Aorta (tissue), 5 donors: ENCODE results near the gene ICOSLG. TPM values are rescaled to one million over a fixed set of nuclear protein-coding genes. Genes with fewer than 3 reads are reported as not detected.

Experiments
- ATAC-seq: fragments of 200-7000 bp; cut with Tn5 transposase; one replicate; pipeline ENCODE4 v1.9.1; 2022; ENCODE audit warnings: moderate library complexity; ENCODE audit not compliant: low FRiP score
- DNase-seq, 2 donors: peaks; one replicate each; pipeline ENCODE4 v3.0.0-alpha.2; 2020
- H3K27ac ChIP-seq, 2 donors: one replicate each; pipeline ENCODE4 v1.5.1; 2013; ENCODE audit warnings: low read length in 2 of 2, mild to moderate bottlenecking in 2 of 2, moderate library complexity in 2 of 2, control low read depth in 1 of 2, inconsistent platforms in 1 of 2, low read depth in 1 of 2
- H3K27me3 ChIP-seq, 2 donors: one replicate each; pipeline ENCODE4 v1.6.1; 2013; ENCODE audit warnings: control low read depth in 1 of 2, low read length in 1 of 2, mild to moderate bottlenecking in 1 of 2, moderate library complexity in 1 of 2; ENCODE audit not compliant: insufficient read depth in 2 of 2, control insufficient read depth in 1 of 2
- H3K36me3 ChIP-seq, 2 donors: one replicate each; pipeline ENCODE4 v1.6.1; 2013; ENCODE audit warnings: control low read depth in 1 of 2, low read length in 1 of 2, mild to moderate bottlenecking in 1 of 2; ENCODE audit not compliant: insufficient read depth in 2 of 2, control insufficient read depth in 1 of 2
- H3K4me1 ChIP-seq, 2 donors: one replicate each; pipeline ENCODE4 v1.6.1; 2013; ENCODE audit warnings: low read length in 2 of 2, control low read depth in 1 of 2, mild to moderate bottlenecking in 1 of 2, moderate library complexity in 1 of 2; ENCODE audit not compliant: insufficient read depth in 2 of 2, control insufficient read depth in 1 of 2
- H3K4me3 ChIP-seq, 2 donors: one replicate each; pipeline ENCODE4 v1.5.1; 2013; ENCODE audit warnings: low read length in 2 of 2, control low read depth in 1 of 2, mild to moderate bottlenecking in 1 of 2
- H3K9me3 ChIP-seq: one replicate; pipeline ENCODE4 v1.6.1; 2013; ENCODE audit warnings: mild to moderate bottlenecking, low read length; ENCODE audit not compliant: control insufficient read depth
- WGBS, 2 donors: extraction: QIAGEN DNeasy Blood & Tissue Kit; methylation state at CpG; one replicate each; pipeline ENCODE4 v1.1.7; 2013; 5-methylcytosine and 5-hydroxymethylcytosine counted together
- intact Hi-C, 2 donors: fragments of 100-400 bp; cut with DNase I; formaldehyde crosslinking; loops; one replicate each; pipeline versions ENCODE4 v1.14.2 to v1.15.0; 2022
- polyA plus RNA-seq, 2 donors: library from polyadenylated mRNA; stranded (reverse); fragments of 200-250 nt; gene quantifications; one replicate each; pipeline ENCODE4 v1.2.3, GENCODE V29; 2013
- total RNA-seq, 2 donors: library from RNA; stranded (reverse); fragmentation: NEBNext Ultra II Directional; extraction: Animal tissue kit (Norgen Biotek cat#: 25700); gene quantifications; one replicate each; pipeline ENCODE4 v1.2.1, GENCODE V29; 2021
- donor health status: healthy with polysubstance abuse.
- donor health status: Bipolar disorder and iron deficiency.
- donor health status: DM: no; HTN: no; CAD: no.
- donor health status: DM: no; HTN: no; CAD: no.
- donor health status: DM: yes; HTN: yes; CAD: no.

The ICOSLG gene
- total and polyA plus RNA-seq, 4 donors: 0.56 to 3.9 (median 1.9) TPM

DNA sequence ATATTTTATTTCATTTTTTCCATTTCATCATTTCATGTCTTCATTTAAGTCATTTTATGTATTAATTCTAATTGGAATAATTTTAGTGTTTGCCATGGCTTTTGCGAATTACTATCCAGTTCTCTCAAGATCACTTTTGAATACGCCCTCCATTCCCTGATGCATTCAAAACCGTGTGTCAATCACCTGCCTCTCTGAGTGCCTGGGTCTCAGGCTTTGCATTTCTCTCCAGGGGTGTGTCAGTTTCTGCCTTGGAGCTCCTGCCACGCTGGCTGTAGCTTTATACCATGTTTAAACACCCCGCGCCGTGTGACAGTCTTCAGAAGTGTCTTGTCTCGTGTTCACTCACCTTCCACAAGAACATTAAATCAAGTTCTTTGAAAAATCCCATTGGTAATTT is 28.3 kb upstream of the ICOSLG start:
- H3K27me3 ChIP-seq: no peaks in the 10 kb centered on the region
- H3K36me3 ChIP-seq: no peaks in the 10 kb centered on the region
- H3K27ac ChIP-seq: no peak overlapping the region
- ATAC-seq (no peak), DNase-seq (no peak)
- intact Hi-C loops: no loop called here
- H3K4me3 ChIP-seq: no peak overlapping the region
- H3K9me3 ChIP-seq: no peaks in the 10 kb centered on the region
- no peaks in the 10 kb centered on the region for H3K4me1 ChIP-seq
- 80 to 81% methylated on average over 8 of the region's 8 CpGs for WGBS, 2 donors

DNA sequence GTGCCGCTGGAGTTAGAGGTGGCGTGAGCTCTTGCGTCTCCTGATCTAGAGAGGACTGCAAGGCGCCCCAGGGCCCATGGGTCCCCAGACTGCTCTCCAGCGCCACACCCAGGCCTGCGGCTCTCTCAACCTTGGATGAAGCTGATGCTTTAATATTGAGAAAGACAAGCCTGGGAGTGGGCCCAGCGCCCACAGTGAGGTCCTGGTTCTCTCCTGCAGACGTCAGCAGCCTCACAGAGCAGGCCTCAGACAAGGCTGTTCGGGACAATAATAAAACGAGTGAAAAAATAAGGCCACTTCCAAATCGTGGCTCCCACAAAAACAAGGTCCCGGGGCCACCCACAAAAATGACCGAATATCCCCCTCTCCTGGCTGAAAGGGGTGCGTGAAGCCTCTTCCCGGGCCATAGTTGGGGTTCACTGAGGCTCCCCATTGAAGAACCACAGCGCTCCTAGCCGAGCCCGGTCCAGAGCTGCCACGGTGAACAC is 27.0 kb upstream of the ICOSLG start:
- DNase-seq (peak in 1 of 2 donors; percentile 48), ATAC-seq (no peak)
- no peaks in the 10 kb centered on the region for H3K4me1 ChIP-seq
- intact Hi-C loops: no loop called here
- H3K27ac ChIP-seq: no peak overlapping the region
- WGBS, 2 donors: 77 to 78% methylated on average over 19 of the region's 19 CpGs
- H3K9me3 ChIP-seq: no peaks in the 10 kb centered on the region
- no peak overlapping the region for H3K4me3 ChIP-seq
- H3K36me3 ChIP-seq: no peaks in the 10 kb centered on the region
- H3K27me3 ChIP-seq: no peaks in the 10 kb centered on the region

- H3K4me3 ChIP-seq: no peak overlapping the region
- ATAC-seq: no peak
- no peaks in the 10 kb centered on the region for H3K9me3 ChIP-seq
- H3K27me3 ChIP-seq: no peaks in the 10 kb centered on the region
- intact Hi-C loops: no loop called here
- no peak overlapping the region for H3K27ac ChIP-seq
- H3K4me1 ChIP-seq: no peaks in the 10 kb centered on the region
- no peaks in the 10 kb centered on the region for H3K36me3 ChIP-seq
- WGBS, 2 donors: 86 to 94% methylated on average over 17 of the region's 17 CpGs
- no peak for DNase-seq
These were observed 25.1 kb upstream of the ICOSLG start for GRCh38 chr21:44265734-44266270.

DNA sequence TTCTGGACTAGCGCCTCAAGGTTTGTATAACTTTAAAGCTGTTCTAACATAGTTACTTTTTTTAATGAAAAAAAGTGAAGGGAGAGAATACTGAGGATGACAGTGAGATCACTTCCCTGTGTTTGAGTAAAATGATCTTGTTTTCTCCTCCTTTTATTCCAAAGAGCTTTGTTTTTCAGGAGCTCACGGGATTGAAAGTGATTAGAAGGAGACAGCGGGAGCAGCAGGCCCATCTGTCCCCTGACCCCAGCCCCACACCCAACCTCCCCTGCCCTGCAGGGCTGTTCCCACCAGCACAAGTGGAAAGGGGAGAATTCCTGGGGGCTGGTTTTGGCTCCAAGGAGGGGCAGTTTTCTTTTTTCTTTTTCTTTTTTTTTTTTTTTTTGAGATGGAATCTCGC is 23.0 kb upstream of the ICOSLG start:
- Histone ChIP-seq H3K9me3 (peaks cover 2% of the 10 kb centered on the region), H3K27me3 (no peaks in the 10 kb centered on the region), H3K27ac (no peak overlapping the region), H3K4me1 (no peaks in the 10 kb centered on the region), H3K4me3 (no peak overlapping the region), H3K36me3 (no peaks in the 10 kb centered on the region)
- ATAC-seq: no peak
- intact Hi-C loops: no loop called here
- 82 to 95% methylated on average over 4 of the region's 4 CpGs for WGBS, 2 donors
- no peak for DNase-seq

GRCh38 chr21:44263221-44263760 is 22.5 kb upstream of the ICOSLG start:
- no peak for DNase-seq
- Histone ChIP-seq H3K9me3 (peaks cover 2% of the 10 kb centered on the region), H3K4me3 (no peak overlapping the region), H3K36me3 (no peaks in the 10 kb centered on the region), H3K27me3 (no peaks in the 10 kb centered on the region), H3K27ac (no peak overlapping the region), H3K4me1 (no peaks in the 10 kb centered on the region)
- WGBS, 2 donors: 42 to 47% methylated on average over 17 to 18 of the region's 18 CpGs
- intact Hi-C loops: no loop called here
- ATAC-seq: no peak

GRCh38 chr21:44262338-44263056 is 21.8 kb upstream of the ICOSLG start:
- Histone ChIP-seq H3K27ac (no peak overlapping the region), H3K4me1 (no peaks in the 10 kb centered on the region), H3K4me3 (no peak overlapping the region), H3K27me3 (no peaks in the 10 kb centered on the region), H3K36me3 (no peaks in the 10 kb centered on the region), H3K9me3 (peaks cover 2% of the 10 kb centered on the region)
- peak in 1 of 2 donors; percentile 51 for DNase-seq
- 78 to 84% methylated on average over 11 to 12 of the region's 12 CpGs for WGBS, 2 donors
- ATAC-seq: no peak
- intact Hi-C loops: no loop called here

- Histone ChIP-seq H3K4me1 (no peaks in the 10 kb centered on the region), H3K27ac (no peak within 1 kb of the TSS), H3K36me3 (no peaks in the 10 kb centered on the region), H3K27me3 (no peaks in the 10 kb centered on the region), H3K9me3 (peaks cover 2% of the 10 kb centered on the region), H3K4me3 (no peak within 1 kb of the TSS)
- ATAC-seq (no peak), DNase-seq (no peak)
- intact Hi-C loops: no loop called here
- 68 to 69% methylated on average over 18 to 19 of the region's 19 CpGs for WGBS, 2 donors
These were observed 21.0 kb upstream of the ICOSLG start, which contains the start of gene DNMT3L for GRCh38 chr21:44261675-44262295. Gene DNMT3L (minus strand): TSS chr21:44261897. CDS start chr21:44261259, 638 bp downstream.

DNA sequence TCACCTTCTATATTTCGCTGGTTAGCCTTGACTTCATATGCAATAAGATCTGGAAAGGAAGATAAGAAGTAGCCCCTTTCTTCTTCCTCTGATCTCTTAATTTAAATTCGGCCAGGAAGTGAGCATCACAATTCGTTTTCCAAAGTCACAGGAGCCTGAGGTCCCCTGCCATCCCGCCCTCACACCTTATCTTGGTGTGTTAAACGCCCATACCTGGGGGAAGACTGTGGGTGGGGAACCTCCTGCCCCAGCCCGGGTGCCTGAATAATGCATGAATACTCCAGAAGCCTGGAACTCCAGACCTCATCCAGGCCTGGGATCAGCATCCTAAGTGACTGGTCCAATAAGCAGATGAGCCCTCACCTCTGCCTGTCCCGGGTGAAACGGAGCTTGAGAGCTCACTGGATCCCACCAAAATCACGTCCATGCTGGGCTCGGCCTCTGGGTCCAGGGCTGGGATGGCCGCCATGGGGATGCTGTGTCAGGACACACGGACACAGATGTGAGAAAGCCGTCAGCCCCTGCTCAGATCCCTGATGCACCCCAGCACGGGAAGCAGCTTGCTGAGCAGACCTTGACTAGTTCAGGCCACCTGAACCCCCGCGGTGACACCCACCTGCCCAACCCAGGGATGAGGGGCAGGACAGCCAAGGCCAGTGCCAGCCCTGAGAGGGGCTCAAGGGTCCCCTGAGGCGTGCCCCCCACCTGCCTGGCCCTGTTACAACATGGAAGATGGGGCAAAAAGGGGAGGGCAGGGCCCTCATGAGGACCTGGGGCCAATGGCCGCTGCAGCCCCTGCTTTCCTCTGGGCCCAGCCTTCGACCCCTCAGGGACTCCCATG is 20.3 kb upstream of the ICOSLG start:
- intact Hi-C loops: no loop called here

More for the DNA sequence above, 20.3 kb upstream of the ICOSLG start:
- 83 to 86% methylated on average over 19 of the region's 19 CpGs for WGBS, 2 donors
- H3K9me3 ChIP-seq: peaks cover 2% of the 10 kb centered on the region
- H3K4me3 ChIP-seq: no peak overlapping the region
- H3K27me3 ChIP-seq: no peaks in the 10 kb centered on the region
- no peak overlapping the region for H3K27ac ChIP-seq
- H3K4me1 ChIP-seq: no peaks in the 10 kb centered on the region
- ATAC-seq (no peak), DNase-seq (peak; percentile 42 to 57)
- no peaks in the 10 kb centered on the region for H3K36me3 ChIP-seq
